ENCODE results near the gene G6PD. TPM values are rescaled to one million over a fixed set of nuclear protein-coding genes. Genes with fewer than 3 reads are reported as not detected.
"Not testable (repeated sequence)": the region's sequence is repeated elsewhere in the genome, so short reads cannot be mapped to it uniquely, and the experiment has no call there.

Gene G6PD
- total RNA-seq (30.7 and 36.0 TPM in 2 replicates), polyA plus RNA-seq (7.7 and 9.9 TPM in 2 replicates)

DNA sequence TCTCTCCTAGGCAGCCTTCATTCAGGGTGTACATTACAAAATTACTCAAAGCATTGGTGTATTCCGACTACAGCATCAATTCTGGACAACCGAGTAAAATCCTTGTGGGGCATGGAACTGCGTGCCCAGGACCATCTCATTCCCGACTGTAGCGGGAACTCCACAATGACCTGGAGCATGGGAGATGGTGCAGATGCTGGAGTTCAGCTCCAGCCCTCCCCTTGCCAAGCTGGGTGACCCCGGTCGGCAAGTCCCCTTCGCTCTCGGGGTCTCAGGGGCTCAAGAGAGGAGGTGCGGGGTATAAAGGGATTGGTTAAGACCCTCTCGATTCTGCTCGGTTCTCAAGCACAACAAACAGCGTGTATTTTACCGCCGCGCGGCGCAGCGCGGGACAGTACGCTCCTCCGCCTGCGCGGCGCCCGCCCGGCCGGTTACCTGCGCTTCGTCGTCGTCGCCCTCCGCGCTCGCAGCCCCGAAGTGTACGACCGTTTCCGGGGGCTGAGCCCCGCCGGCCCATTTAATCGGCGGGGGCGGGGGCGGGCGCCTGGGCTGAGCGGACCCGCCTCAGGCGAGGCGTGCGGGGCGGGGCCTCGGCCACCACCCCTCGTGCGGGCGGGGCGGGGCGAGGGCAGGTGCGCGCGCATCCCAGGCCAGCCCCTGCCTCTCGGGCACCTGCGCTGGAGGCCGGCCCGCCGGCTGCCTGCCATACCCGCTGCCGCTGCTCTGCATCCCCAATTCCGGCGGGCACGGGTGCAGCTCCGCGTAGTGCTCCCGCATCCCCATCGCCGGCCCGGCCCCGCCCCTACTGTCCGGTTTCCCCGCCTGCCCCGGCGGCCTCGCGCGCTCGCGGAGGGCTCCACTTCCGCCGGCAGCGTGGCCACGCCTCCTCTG is at the start of gene G6PD:
Gene G6PD, minus strand, starts transcription at position 493 of the 891 bp plus-strand sequence. CDS start 691 bp downstream, outside the sequence.
- H3K36me3 ChIP-seq: no peaks in the 10 kb centered on the region
- H3K4me3 ChIP-seq: peak within 1 kb of the TSS; percentile 66
- no peaks in the 10 kb centered on the region for H3K27me3 ChIP-seq
- peak; percentile 77 to 78 for DNase-seq (ENCODE audit: low read depth in 1 of 2, low spot score in 1 of 2)
- no peaks in the 10 kb centered on the region for H3K4me1 ChIP-seq (ENCODE audit: low read depth)
- H3K9me3 ChIP-seq (ENCODE audit: low read depth): no peaks in the 10 kb centered on the region
- TF ChIP-seq, protein P1, sequence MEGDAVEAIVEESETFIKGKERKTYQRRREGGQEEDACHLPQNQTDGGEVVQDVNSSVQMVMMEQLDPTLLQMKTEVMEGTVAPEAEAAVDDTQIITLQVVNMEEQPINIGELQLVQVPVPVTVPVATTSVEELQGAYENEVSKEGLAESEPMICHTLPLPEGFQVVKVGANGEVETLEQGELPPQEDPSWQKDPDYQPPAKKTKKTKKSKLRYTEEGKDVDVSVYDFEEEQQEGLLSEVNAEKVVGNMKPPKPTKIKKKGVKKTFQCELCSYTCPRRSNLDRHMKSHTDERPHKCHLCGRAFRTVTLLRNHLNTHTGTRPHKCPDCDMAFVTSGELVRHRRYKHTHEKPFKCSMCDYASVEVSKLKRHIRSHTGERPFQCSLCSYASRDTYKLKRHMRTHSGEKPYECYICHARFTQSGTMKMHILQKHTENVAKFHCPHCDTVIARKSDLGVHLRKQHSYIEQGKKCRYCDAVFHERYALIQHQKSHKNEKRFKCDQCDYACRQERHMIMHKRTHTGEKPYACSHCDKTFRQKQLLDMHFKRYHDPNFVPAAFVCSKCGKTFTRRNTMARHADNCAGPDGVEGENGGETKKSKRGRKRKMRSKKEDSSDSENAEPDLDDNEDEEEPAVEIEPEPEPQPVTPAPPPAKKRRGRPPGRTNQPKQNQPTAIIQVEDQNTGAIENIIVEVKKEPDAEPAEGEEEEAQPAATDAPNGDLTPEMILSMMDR (IDR thresholded peaks at IDR 0.05; ENCODE audit: low read depth, low read length): no peak
- peak within 1 kb of the TSS; percentile 91 for H3K27ac ChIP-seq

DNA sequence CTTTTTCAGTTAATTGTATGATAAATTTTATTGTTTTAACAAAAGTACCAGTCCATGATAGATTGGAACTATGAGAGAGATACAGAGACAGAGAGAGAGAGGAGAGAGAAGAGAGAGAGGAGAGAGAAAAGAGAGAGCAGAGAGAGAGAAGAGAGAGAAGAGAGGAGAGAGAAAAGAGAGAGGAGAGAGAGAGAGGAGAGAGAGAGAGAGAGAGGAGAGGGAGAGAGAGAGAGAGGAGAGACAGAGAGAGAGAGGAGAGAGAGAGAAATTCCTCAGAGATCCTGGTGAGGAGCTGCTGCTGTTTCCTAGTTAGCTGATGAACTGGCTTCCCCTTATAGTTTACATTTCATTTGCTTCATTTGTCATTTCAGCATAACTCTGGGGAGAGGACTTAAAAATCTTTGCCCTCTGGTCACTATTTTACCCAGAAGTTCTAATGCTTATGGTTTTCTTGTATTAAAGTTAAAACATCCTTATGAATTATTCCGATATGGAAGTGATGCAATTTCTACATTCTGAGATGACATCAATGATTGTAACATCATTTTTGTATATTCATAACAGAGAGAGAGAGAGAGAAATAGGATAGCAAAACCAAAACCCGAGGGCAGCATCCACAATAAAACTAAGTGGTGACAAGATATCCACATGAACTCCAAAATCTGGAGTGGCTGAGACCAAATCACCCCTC is 49.1 kb upstream of the G6PD start:
- H3K27me3 ChIP-seq: no peaks in the 10 kb centered on the region
- H3K27ac ChIP-seq: no peak overlapping the region
- peak in 1 of 2 donors; percentile 1 for DNase-seq (ENCODE audit: low read depth in 1 of 2, low spot score in 1 of 2)
- H3K9me3 ChIP-seq (ENCODE audit: low read depth): no peaks in the 10 kb centered on the region
- TF ChIP-seq, protein P1 (IDR thresholded peaks at IDR 0.05; ENCODE audit: low read depth, low read length): no peak
- H3K36me3 ChIP-seq: no peaks in the 10 kb centered on the region
- no peaks in the 10 kb centered on the region for H3K4me1 ChIP-seq (ENCODE audit: low read depth)
- no peak overlapping the region for H3K4me3 ChIP-seq

DNA sequence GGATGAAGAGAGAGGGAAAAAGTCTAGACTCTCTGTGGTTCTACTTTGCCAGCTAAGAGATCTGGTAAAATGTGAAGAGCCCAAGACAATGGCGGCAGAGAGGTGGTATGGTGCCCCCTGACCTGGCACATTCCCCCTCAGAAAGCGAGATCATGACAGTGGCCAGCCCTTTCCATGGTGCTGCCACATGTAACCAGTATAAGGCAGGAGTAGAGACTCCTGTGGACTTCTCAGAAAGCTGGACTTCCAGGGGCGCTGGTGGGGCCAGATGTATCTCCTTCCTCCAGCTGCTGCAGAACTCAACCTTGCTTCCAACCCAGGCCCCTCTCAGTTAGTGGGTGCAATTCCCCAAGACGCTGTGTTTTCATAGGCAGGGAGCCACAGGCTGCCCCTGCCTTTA is 47.8 kb upstream of the G6PD start:
- no peaks in the 10 kb centered on the region for H3K9me3 ChIP-seq (ENCODE audit: low read depth)
- no peak for DNase-seq (ENCODE audit: low read depth in 1 of 2, low spot score in 1 of 2)
- TF ChIP-seq, protein P1 (IDR thresholded peaks at IDR 0.05; ENCODE audit: low read depth, low read length): no peak

DNA sequence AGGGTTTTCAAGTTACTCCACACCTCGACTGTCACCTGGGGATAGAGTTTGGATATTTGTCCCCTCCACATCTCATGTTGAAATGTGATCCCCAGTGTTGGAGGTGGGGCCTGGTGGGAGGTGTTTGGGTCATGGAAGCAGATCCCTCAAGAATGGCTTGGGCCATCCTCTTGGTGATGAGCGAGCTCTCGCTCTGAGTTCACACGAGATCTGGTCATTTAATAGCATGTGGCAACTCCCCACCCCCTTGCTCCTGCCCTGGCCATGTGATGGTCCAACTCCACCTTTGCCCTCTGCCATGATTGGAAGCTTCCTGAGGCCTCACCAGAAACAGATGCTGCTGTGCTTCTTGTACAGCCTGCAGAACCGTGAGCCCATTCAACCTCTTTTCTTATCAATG is 46.6 kb upstream of the G6PD start:
- Histone ChIP-seq H3K27ac (no peak overlapping the region), H3K36me3 (no peaks in the 10 kb centered on the region), H3K4me3 (no peak overlapping the region), H3K4me1 (ENCODE audit: low read depth) (no peaks in the 10 kb centered on the region), H3K9me3 (ENCODE audit: low read depth) (no peaks in the 10 kb centered on the region), H3K27me3 (no peaks in the 10 kb centered on the region)
- TF ChIP-seq, protein P1 (IDR thresholded peaks at IDR 0.05; ENCODE audit: low read depth, low read length): no peak
- no peak for DNase-seq (ENCODE audit: low read depth in 1 of 2, low spot score in 1 of 2)

More for the DNA sequence above, 47.8 kb upstream of the G6PD start:
- Histone ChIP-seq H3K27me3 (no peaks in the 10 kb centered on the region), H3K4me1 (ENCODE audit: low read depth) (no peaks in the 10 kb centered on the region), H3K36me3 (no peaks in the 10 kb centered on the region), H3K27ac (no peak overlapping the region), H3K4me3 (no peak overlapping the region)

DNA sequence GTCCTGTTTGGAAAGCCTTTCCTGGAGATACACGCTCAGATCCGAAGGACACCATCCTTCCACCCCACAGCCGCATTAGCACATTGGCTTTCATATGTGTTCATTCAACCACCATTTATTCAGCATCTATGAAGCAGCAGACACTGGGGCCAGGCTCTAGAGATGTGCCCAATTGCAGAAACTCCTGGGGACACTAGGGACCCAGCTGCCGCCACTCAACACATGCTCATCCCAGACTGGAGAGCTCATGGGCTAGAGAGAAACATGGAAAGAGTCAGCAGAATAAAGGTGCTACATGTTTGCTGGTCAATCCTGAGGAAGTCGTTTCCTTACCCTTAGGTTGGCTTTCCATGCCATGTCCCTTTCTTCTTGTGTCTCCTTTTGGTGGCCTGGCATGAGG is 45.9 kb upstream of the G6PD start:
- no peak overlapping the region for H3K27ac ChIP-seq
- no peak for DNase-seq (ENCODE audit: low read depth in 1 of 2, low spot score in 1 of 2)
- no peaks in the 10 kb centered on the region for H3K36me3 ChIP-seq
- H3K27me3 ChIP-seq: no peaks in the 10 kb centered on the region
- no peaks in the 10 kb centered on the region for H3K4me1 ChIP-seq (ENCODE audit: low read depth)
- TF ChIP-seq, protein P1 (IDR thresholded peaks at IDR 0.05; ENCODE audit: low read depth, low read length): no peak
- no peak overlapping the region for H3K4me3 ChIP-seq
- no peaks in the 10 kb centered on the region for H3K9me3 ChIP-seq (ENCODE audit: low read depth)

DNA sequence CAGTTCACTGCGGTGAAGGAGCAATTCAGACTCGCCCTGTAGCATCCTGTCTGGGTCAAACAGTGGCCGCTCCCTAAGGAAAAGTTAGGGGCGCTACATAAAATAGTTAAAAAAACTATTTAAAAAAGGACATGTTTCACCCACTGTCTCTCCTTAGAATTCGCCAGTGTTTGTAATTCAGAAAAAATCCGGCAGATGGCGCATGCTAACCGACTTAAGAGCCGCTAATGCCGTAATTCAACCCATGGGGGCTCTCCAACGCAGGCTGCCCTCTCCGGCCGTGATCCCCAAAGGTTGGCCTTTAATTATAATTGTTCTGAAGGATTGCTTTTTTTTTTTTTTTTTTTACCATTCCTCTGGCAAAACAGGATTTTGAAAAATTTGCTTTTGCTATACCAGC is 43.8 kb upstream of the G6PD start:
- not testable (repeated sequence) for H3K36me3 ChIP-seq; DNase-seq (ENCODE audit: low read depth in 1 of 2, low spot score in 1 of 2); H3K4me1 ChIP-seq (ENCODE audit: low read depth); H3K9me3 ChIP-seq (ENCODE audit: low read depth); H3K27me3 ChIP-seq; H3K4me3 ChIP-seq; H3K27ac ChIP-seq

DNA sequence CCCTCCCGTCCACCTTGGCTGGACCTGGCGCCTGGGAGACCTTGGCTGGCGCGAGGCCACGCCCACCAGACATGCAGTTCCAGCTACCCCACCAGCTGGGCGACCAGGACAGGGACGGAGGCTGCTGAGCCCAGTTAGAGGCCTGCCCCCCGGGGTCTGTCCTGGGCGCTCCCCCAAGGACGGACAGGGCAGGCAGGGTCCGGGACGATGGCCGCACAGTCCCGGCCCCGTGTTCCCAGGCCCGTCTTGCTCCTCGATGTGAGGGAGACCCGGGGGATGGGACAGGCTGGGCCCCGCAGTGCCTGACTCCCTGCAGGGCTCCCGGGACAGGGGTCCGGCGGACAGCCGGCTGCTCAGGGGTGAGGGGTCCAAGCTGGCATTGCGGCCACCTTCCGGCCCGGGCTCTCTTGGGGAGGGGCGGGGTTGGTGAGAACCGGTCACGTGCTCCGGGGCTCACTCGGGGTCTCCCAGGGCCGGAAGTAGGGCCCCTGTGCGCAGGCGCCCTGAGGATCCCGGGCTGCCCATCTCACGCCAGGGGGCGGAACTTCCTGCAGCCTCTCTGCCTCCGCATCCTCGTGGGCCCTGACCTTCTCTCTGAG is 38.0 kb upstream of the G6PD start, which contains the start of gene CTAG1A:
Gene CTAG1A, plus strand, starts transcription at position 549 of the 599 bp plus-strand sequence. CDS start 74 bp downstream, outside the sequence.
- not testable (repeated sequence) for H3K4me1 ChIP-seq (ENCODE audit: low read depth); H3K9me3 ChIP-seq (ENCODE audit: low read depth); DNase-seq (ENCODE audit: low read depth in 1 of 2, low spot score in 1 of 2); H3K27me3 ChIP-seq; H3K27ac ChIP-seq; H3K4me3 ChIP-seq; H3K36me3 ChIP-seq

DNA sequence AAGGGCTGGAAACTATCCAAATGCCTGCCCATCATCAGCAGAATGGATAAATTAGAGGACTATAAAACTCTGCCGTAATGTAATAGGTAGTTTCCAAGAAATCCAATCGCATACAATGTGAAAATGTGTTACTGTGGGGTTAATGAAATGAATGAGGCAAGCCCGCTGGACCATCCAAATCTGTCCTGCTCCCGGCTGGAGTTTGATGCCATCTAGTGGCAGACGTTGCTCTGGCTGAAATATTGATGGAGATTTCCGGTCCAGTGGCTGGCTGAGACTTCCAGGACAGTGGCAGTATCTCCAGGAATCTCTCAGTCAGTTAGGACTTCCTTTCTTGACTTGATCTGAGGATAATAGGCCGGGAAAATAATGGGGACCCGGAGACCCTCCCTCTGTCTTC is 36.3 kb upstream of the G6PD start:
- not testable (repeated sequence) for H3K4me1 ChIP-seq (ENCODE audit: low read depth); H3K27me3 ChIP-seq; H3K9me3 ChIP-seq (ENCODE audit: low read depth); DNase-seq (ENCODE audit: low read depth in 1 of 2, low spot score in 1 of 2); H3K4me3 ChIP-seq; H3K36me3 ChIP-seq; H3K27ac ChIP-seq

All from cardiac muscle cell (in vitro differentiated cells and primary cell).